BJ (cell line): ENCODE results near the gene COX8A. TPM values are rescaled to one million over a fixed set of nuclear protein-coding genes. Genes with fewer than 3 reads are reported as not detected.

Experiments
- CTCF ChIA-PET: fragments of 350-600 bp; formaldehyde crosslinking; extraction: SDS; loops from one replicate; lab custom pipeline; 2021; ENCODE audit warnings: antibody characterized with exemption, inconsistent platforms; lab: Yijun Ruan, JAX
- POLR2A ChIA-PET: fragments of 300-600 bp; sonication (Branson Sonifier 250); formaldehyde crosslinking; extraction: SDS; loops from one replicate; lab custom pipeline; 2021; ENCODE audit warnings: antibody characterized with exemption; lab: Charles Lee
- DNase-seq: peaks from one replicate; pipeline ENCODE4 v3.0.0-alpha.2; 2011; ENCODE audit warnings: low read depth
- H3K27me3 ChIP-seq: 2 replicates; pipeline ENCODE4 v1.6.0; 2011; ENCODE audit warnings: low read length; ENCODE audit not compliant: control insufficient read depth, insufficient read depth
- H3K36me3 ChIP-seq: 2 replicates; pipeline ENCODE4 v1.5.1; 2011; ENCODE audit warnings: low read length; ENCODE audit not compliant: control insufficient read depth, insufficient read depth
- H3K4me3 ChIP-seq: 2 replicates; pipeline ENCODE4 v1.5.1; 2011; ENCODE audit warnings: low read depth, mild to moderate bottlenecking, control low read depth, low read length
- polyA plus RNA-seq: library from polyadenylated mRNA; depleted of rRNA; stranded (reverse); fragments of >200 nt; gene quantifications from 2 replicates; pipeline ENCODE4 v1.2.3, GENCODE V29; 2011; rRNA removed
- small RNA-seq: library from RNA; depleted of rRNA; stranded (forward); fragments of <200 nt; gene quantifications from one replicate; pipeline ENCODE3, GENCODE V24; 2012; ENCODE audit warnings: low replicate concordance, low read depth; ENCODE audit not compliant: insufficient read length
- TF ChIP-seq, protein P1 (sequence below): IDR thresholded peaks from 2 replicates; pipeline ENCODE4 v1.5.1; 2011; ENCODE audit warnings: low read depth, mild to moderate bottlenecking, control low read depth, inconsistent platforms, low read length, moderate library complexity; ENCODE audit not compliant: insufficient read depth

The COX8A gene
- polyA plus RNA-seq, 1 experiment = 527 TPM

DNA sequence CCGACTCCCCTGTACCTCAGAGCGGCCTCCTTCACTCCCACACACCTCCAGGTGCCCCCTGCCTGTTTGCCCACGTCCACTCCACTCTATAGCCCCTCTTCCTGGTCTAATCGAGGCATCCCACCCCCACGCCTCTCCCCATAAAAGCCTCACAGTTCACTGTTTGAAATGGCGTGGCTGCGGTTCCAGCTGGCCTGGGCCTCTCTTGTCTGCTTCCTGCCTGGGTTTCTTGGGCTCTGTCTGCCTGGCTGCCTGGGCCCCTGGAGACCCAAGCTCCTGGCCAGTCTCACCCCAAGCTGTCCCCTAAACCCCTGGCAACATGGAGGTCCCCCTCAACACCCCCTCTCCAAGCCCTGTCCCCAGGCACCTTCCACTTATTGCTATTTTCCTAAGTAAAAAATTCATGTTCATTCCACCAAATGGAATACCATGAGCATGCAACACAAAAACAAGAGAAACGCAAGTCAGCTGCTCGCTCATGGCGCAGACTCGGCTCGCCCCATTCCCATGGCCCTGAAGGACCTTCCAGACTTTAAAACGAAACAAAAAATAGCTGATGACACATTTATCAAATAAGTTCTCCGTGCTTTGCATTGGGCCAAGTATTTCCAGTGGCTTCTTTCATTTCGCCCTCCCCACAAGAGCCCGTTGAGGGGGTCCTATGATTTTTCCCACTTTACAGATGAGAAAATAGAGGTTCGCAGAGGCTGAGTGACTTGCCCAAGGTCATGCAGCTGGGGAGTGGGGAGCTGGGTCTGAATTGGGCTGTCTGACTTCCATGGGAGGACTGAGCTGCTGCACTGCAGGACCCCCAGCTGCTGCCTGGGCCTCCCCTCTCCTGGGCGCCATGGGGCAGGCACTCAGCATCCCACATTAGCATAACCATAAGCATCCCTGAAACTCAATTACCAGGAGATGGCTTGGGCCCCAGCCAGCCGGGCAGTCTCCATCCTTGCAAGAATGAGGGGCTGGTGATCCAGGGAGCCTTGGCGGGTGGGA is 49.6 kb downstream of the COX8A start:
- TF ChIP-seq, protein P1, sequence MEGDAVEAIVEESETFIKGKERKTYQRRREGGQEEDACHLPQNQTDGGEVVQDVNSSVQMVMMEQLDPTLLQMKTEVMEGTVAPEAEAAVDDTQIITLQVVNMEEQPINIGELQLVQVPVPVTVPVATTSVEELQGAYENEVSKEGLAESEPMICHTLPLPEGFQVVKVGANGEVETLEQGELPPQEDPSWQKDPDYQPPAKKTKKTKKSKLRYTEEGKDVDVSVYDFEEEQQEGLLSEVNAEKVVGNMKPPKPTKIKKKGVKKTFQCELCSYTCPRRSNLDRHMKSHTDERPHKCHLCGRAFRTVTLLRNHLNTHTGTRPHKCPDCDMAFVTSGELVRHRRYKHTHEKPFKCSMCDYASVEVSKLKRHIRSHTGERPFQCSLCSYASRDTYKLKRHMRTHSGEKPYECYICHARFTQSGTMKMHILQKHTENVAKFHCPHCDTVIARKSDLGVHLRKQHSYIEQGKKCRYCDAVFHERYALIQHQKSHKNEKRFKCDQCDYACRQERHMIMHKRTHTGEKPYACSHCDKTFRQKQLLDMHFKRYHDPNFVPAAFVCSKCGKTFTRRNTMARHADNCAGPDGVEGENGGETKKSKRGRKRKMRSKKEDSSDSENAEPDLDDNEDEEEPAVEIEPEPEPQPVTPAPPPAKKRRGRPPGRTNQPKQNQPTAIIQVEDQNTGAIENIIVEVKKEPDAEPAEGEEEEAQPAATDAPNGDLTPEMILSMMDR = no peak
- H3K36me3 ChIP-seq = no peaks in the 10 kb centered on the region
- H3K4me3 ChIP-seq = no peak overlapping the region
- CTCF ChIA-PET = interaction anchor here (0.7 to 2.0 kb wide), 4 partner anchors 19 to 125 kb away, joined by 3 to 7 read pairs (median 4); no protein-coding TSS in a partner anchor
- DNase-seq = no peak
- peaks cover 5% of the 10 kb centered on the region; the same call in 1 of the 2 replicates for H3K27me3 ChIP-seq
- POLR2A ChIA-PET = no interaction called here

DNA sequence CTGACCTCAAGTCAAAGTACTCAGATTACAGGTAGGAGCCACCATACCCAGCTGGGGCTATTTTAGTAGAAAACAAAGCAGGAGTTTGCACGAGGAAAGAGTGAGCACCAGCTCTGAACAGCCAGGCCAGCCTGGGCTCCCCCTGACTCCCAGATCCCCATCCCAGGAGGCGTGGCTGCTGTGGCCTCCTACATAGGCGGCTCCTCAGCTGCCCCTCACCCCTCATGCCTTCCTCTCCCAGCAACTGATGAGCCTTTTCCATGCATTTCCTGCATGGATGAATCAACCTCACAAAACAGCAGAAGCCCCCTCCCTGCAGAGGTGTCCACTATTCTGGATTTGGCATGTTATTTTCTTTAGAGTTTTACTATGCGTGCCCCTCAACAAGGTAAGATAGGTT is 50.8 kb downstream of the COX8A start:
- Histone ChIP-seq H3K36me3 (no peaks in the 10 kb centered on the region), H3K27me3 (peaks cover 5% of the 10 kb centered on the region; the same call in 1 of the 2 replicates), H3K4me3 (no peak overlapping the region)
- TF ChIP-seq, protein P1 = no peak
- CTCF ChIA-PET = interaction anchor here (1.4 to 2.0 kb wide), 2 partner anchors 10 to 25 kb away, joined by 5 to 7 read pairs; no protein-coding TSS in a partner anchor
- POLR2A ChIA-PET = no interaction called here
- DNase-seq = no peak

Small RNA genes within 50 kb of the gene (small RNA-seq; reads per million reads assigned to genes)
- not detected for gene RNU6-45P

Other genes with a start within 250 kb of the COX8A start
- 4.7 and 5.8 TPM in 2 replicates for gene ZFTA, start 205.8 kb upstream of the COX8A start, polyA plus RNA-seq
- 16.2 and 24.4 TPM in 2 replicates for gene SPINDOC, start 161.2 kb upstream of the COX8A start, polyA plus RNA-seq
- 11.1 and 13.8 TPM in 2 replicates for gene MARK2, start 135.5 kb upstream of the COX8A start, polyA plus RNA-seq
- 1.6 and 2.5 TPM in 2 replicates for gene RCOR2, start 57.5 kb upstream of the COX8A start, polyA plus RNA-seq
- gene NAA40, start 35.6 kb upstream of the COX8A start, polyA plus RNA-seq = 10.8 and 16.1 TPM in 2 replicates
- 108 and 143 TPM in 2 replicates for gene OTUB1, start 11.8 kb downstream of the COX8A start, polyA plus RNA-seq
- gene FLRT1, start 61.3 kb downstream of the COX8A start, polyA plus RNA-seq = 0.32 and 0.42 TPM in 2 replicates
- gene MACROD1, start 191.5 kb downstream of the COX8A start, polyA plus RNA-seq = 11.7 and 12.4 TPM in 2 replicates
- gene STIP1, start 211.6 kb downstream of the COX8A start, polyA plus RNA-seq = 139 and 150 TPM in 2 replicates
- 0.83 and 1.9 TPM in 2 replicates for gene FERMT3, start 232.1 kb downstream of the COX8A start, polyA plus RNA-seq